Endothelial cell of umbilical vein (primary cell): ENCODE data around the gene CSNK1G3. TPM values are rescaled to one million over a fixed set of nuclear protein-coding genes. Genes with fewer than 3 reads are reported as not detected.

ENCODE experiments used
- BruUV-seq: library from RNA; stranded (reverse); fragments of 400-500 nt; replicated peaks from 2 replicates; lab custom pipeline; 2021; lab: Mats Ljungman, UMichigan
- CTCF ChIA-PET: fragments of 300-600, 350-600 bp; sonication (Branson Sonifier 250); formaldehyde crosslinking; loops from one replicate; lab custom pipeline; 2021; ENCODE audit warnings: antibody characterized with exemption, inconsistent platforms; lab: Charles Lee
- POLR2A ChIA-PET: fragments of 300-600, 350-600 bp; sonication (Branson Sonifier 250); formaldehyde crosslinking; loops from one replicate; lab custom pipeline; 2021; ENCODE audit warnings: antibody characterized with exemption, inconsistent platforms; lab: Charles Lee
- DNase-seq: peaks from one replicate; pipeline ENCODE4 v3.0.0-alpha.2; 2011; ENCODE audit warnings: low read depth, low spot score
- FAIRE-seq: peaks from 2 replicates; lab custom pipeline; 2011; peaks lifted over from hg19 to GRCh38; lab: Jason Lieb, UNC
- H2AFZ ChIP-seq: 2 replicates; pipeline ENCODE4 v1.6.0; 2012; ENCODE audit warnings: low read depth, low read length, control low read depth, inconsistent platforms
- H3K27ac ChIP-seq: 2 replicates; pipeline ENCODE4 v1.5.1; 2011; ENCODE audit warnings: low read depth, mild to moderate bottlenecking, control low read depth, low read length, moderate library complexity; ENCODE audit not compliant: insufficient read depth
- H3K27me3 ChIP-seq, 2 experiments: 2 replicates each; pipeline versions ENCODE4 v1.6.0 to v1.6.1; 2011; ENCODE audit warnings: low read length in 2 of 2, mixed read lengths in 1 of 2; ENCODE audit not compliant: control insufficient read depth in 2 of 2, insufficient read depth in 2 of 2
- H3K36me3 ChIP-seq, 2 experiments: 2 replicates in 1 of 2; 3 replicates in 1 of 2; pipeline ENCODE4 v1.5.1; 2011; ENCODE audit warnings: low read length in 2 of 2, mild to moderate bottlenecking in 1 of 2, moderate library complexity in 1 of 2; ENCODE audit not compliant: control insufficient read depth in 2 of 2, insufficient read depth in 2 of 2; ENCODE audit errors: extremely low read depth in 1 of 2
- H3K4me1 ChIP-seq: 3 replicates; pipeline ENCODE4 v1.5.1; 2011; ENCODE audit warnings: mild to moderate bottlenecking, low read length; ENCODE audit not compliant: control insufficient read depth, insufficient read depth; ENCODE audit errors: extremely low read depth
- H3K4me2 ChIP-seq: 2 replicates; pipeline ENCODE4 v1.6.1; 2011; ENCODE audit warnings: low read length, control low read depth, mixed read lengths; ENCODE audit not compliant: insufficient read depth
- H3K4me3 ChIP-seq, 3 experiments: fragments of 200-600 bp in 1 of 3; sonication (generic), shearing (Covaris generic) in 1 of 3; replicated peaks in 1 of 3; 2 replicates each; pipeline ENCODE4 v1.5.1; 2011 to 2016; ENCODE audit warnings: control low read depth in 3 of 3, low read length in 3 of 3, mild to moderate bottlenecking in 2 of 3, inconsistent platforms in 1 of 3, low read depth in 1 of 3, moderate library complexity in 1 of 3; ENCODE audit not compliant: insufficient read depth in 1 of 3
- H3K79me2 ChIP-seq: 2 replicates; pipeline ENCODE4 v1.6.0; 2012; ENCODE audit warnings: low read length, inconsistent platforms; ENCODE audit not compliant: control insufficient read depth, insufficient read depth
- H3K9ac ChIP-seq: replicated peaks from 2 replicates; pipeline ENCODE3; 2011; ENCODE audit warnings: low read length, control low read depth; ENCODE audit not compliant: insufficient read depth; ENCODE audit errors: extremely low read depth
- H3K9me1 ChIP-seq: replicated peaks from 3 replicates; pipeline ENCODE4 v1.6.0; 2011; ENCODE audit warnings: mild to moderate bottlenecking, low read length; ENCODE audit not compliant: control insufficient read depth, insufficient read depth; ENCODE audit errors: extremely low read depth
- H3K9me3 ChIP-seq: replicated peaks from 2 replicates; pipeline ENCODE4 v1.5.1; 2012; ENCODE audit warnings: low read length, inconsistent platforms; ENCODE audit not compliant: control insufficient read depth, insufficient read depth
- H4K20me1 ChIP-seq: replicated peaks from 2 replicates; pipeline ENCODE3; 2011; ENCODE audit warnings: mild to moderate bottlenecking, low read length; ENCODE audit not compliant: control insufficient read depth, insufficient read depth; ENCODE audit errors: extremely low read depth
- CTCF ChIP-seq, 2 donors: IDR thresholded peaks; 1 replicate in 1 of 2; 2 replicates in 1 of 2; pipeline ENCODE4 v1.5.1; 2011; ENCODE audit warnings: low read length in 2 of 2, mild to moderate bottlenecking in 2 of 2, moderate library complexity in 2 of 2, control low read depth in 1 of 2, inconsistent platforms in 1 of 2, low read depth in 1 of 2; ENCODE audit not compliant: insufficient read depth in 1 of 2; ENCODE audit errors: extremely low read depth in 1 of 2
- POLR2A ChIP-seq: IDR thresholded peaks from 2 replicates; pipeline ENCODE4 v1.6.1; 2012; ENCODE audit warnings: low read depth, mild to moderate bottlenecking, control low read depth, low read length
- POLR2AphosphoS5 ChIP-seq: IDR thresholded peaks from 2 replicates; pipeline ENCODE4 v1.6.1; 2012; ENCODE audit warnings: low read depth, mild to moderate bottlenecking, control low read depth, low read length, moderate library complexity; ENCODE audit not compliant: insufficient read depth
- dilution Hi-C: fragments of 300-500 bp; cut with MboI; formaldehyde crosslinking; loops from one replicate; pipeline ENCODE4 v1.15.0; 2019; ENCODE audit warnings: low sequenced_read_pairs; ENCODE audit not compliant: extremely low pct_ligation_motif_present
- intact Hi-C: fragments of 100-400 bp; cut with micrococcal nuclease; formaldehyde crosslinking; loops from one replicate; pipeline ENCODE4 v1.10.0; 2022
- polyA plus RNA-seq, 4 experiments: library from polyadenylated mRNA; depleted of rRNA in 3 of 4; stranded (reverse) in 3 of 4; unstranded in 1 of 4; fragments of >200 nt; gene quantifications; 2 replicates each; pipeline versions ENCODE4 v1.2.1 to v1.2.3, GENCODE V29; 2011 to 2012; ENCODE audit warnings: missing spikeins in 1 of 4
- total RNA-seq: library from RNA; stranded (reverse); gene quantifications from 2 replicates; pipeline ENCODE4 v1.2.3, GENCODE V29; 2021

The CSNK1G3 gene
- total and polyA plus RNA-seq, 2 donors (not counting 3 experiments of a cell fraction or from before 2014, with no cell fraction given), result 10.4 to 35.9 TPM

GRCh38 chr5:123485275-123485674 lies 26.7 kb upstream of the CSNK1G3 start:
- Histone ChIP-seq H3K79me2 (no peaks in the 10 kb centered on the region), H3K4me3 (no peak overlapping the region), H4K20me1 (no peaks in the 10 kb centered on the region), H3K27ac (no peak overlapping the region), H3K27me3 (peaks cover 18 to 31% of the 10 kb centered on the region in 2 experiments), H2AFZ (no peak overlapping the region), H3K9me3 (no peaks in the 10 kb centered on the region), H3K4me2 (no peak overlapping the region), H3K36me3 (no peaks in the 10 kb centered on the region), H3K9ac (no peak overlapping the region), H3K9me1 (no peaks in the 10 kb centered on the region), H3K4me1 (peaks cover 5% of the 10 kb centered on the region)
- dilution Hi-C loops (no loop called here), intact Hi-C loops (no loop called here)
- BruUV-seq, result no TSS peak
- ChIA-PET CTCF (no interaction called here), POLR2A (no interaction called here)
- DNase-seq, result no peak
- TF ChIP-seq POLR2A, result no peak
- TF ChIP-seq CTCF (IDR thresholded peaks at IDR 0.05; ENCODE audit: extremely low read depth in 1 of 2, insufficient read depth in 1 of 2, low read depth in 1 of 2, low read length in 2 of 2), result no peak
- FAIRE-seq, result no peak

GRCh38 chr5:123486951-123487655 lies 24.9 kb upstream of the CSNK1G3 start:
- no peak overlapping the region for H3K4me3 ChIP-seq
- POLR2A ChIA-PET, result interaction anchor here (0.7 kb wide), 1 partner anchor 11 kb away, joined by 3 read pairs; no protein-coding TSS in a partner anchor

More at GRCh38 chr5:123486951-123487655, 24.9 kb upstream of the CSNK1G3 start:
- Histone ChIP-seq H4K20me1 (no peaks in the 10 kb centered on the region), H3K9ac (no peak overlapping the region), H3K27ac (no peak overlapping the region), H3K9me1 (no peaks in the 10 kb centered on the region), H3K27me3 (peaks cover 23 to 31% of the 10 kb centered on the region in 2 experiments), H3K9me3 (no peaks in the 10 kb centered on the region), H3K79me2 (no peaks in the 10 kb centered on the region), H3K36me3 (no peaks in the 10 kb centered on the region), H3K4me2 (no peak overlapping the region), H2AFZ (no peak overlapping the region), H3K4me1 (peaks cover 3% of the 10 kb centered on the region)
- dilution Hi-C loops (no loop called here), intact Hi-C loops (no loop called here)
- FAIRE-seq, result no peak
- CTCF ChIA-PET, result no interaction called here
- no TSS peak for BruUV-seq
- DNase-seq, result no peak
- no peak for TF ChIP-seq POLR2AphosphoS5
